Neural progenitor cell (in vitro differentiated cells): Measurements from ENCODE around the gene MAML3.

ENCODE experiments used
- EZH2 ChIP-seq: fragments of 200-600 bp; sonication (generic); IDR thresholded peaks from 2 replicates; pipeline ENCODE4 v1.6.1; 2017; ENCODE audit warnings: antibody characterized with exemption, mild to moderate bottlenecking, moderate library complexity
- EZH2phosphoT487 ChIP-seq: fragments of 200-600 bp; sonication (generic); IDR thresholded peaks from 2 replicates; pipeline ENCODE4 v1.6.1; 2017; ENCODE audit warnings: antibody characterized with exemption
- TF ChIP-seq, protein P1 (sequence below): fragments of 200-600 bp; sonication (generic); IDR thresholded peaks from 2 replicates; pipeline ENCODE4 v1.5.1; 2017; ENCODE audit warnings: antibody characterized with exemption, mild to moderate bottlenecking

DNA sequence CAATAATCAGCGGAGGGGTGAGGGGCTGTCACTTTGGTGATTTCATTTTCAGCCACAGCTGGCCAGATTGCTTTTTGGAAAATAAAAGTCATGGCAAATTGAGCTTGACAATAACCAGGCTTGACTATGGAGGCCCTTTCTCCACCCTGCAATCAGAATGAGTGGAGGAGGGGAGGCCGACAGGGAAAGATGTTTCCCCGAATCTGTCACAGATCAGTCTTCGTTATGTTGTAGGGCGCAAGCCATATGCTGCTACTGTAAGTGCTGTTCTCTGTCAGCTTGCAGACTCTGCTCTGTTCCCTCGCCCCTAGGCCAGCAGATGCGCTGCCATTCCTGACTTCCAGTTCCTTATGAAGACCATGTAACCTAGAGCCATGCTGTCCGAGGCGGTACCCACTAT, 374.3 kb downstream of the MAML3 start:
- TF ChIP-seq, protein P1, sequence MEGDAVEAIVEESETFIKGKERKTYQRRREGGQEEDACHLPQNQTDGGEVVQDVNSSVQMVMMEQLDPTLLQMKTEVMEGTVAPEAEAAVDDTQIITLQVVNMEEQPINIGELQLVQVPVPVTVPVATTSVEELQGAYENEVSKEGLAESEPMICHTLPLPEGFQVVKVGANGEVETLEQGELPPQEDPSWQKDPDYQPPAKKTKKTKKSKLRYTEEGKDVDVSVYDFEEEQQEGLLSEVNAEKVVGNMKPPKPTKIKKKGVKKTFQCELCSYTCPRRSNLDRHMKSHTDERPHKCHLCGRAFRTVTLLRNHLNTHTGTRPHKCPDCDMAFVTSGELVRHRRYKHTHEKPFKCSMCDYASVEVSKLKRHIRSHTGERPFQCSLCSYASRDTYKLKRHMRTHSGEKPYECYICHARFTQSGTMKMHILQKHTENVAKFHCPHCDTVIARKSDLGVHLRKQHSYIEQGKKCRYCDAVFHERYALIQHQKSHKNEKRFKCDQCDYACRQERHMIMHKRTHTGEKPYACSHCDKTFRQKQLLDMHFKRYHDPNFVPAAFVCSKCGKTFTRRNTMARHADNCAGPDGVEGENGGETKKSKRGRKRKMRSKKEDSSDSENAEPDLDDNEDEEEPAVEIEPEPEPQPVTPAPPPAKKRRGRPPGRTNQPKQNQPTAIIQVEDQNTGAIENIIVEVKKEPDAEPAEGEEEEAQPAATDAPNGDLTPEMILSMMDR, result no peak
- TF ChIP-seq EZH2 (no peak), EZH2phosphoT487 (no peak)
